PC-9 (cell line): ENCODE results near the gene GPATCH2.

Experiments used
- EZH2 ChIP-seq: fragments of 200-600 bp; sonication (generic); IDR thresholded peaks from 2 replicates; pipeline ENCODE4 v1.8.0; 2017; ENCODE audit warnings: antibody characterized with exemption, low read depth
- TF ChIP-seq, protein P1 (sequence below): fragments of 200-600 bp; sonication (generic); conservative IDR thresholded peaks from 2 replicates; pipeline ENCODE4 v1.6.1; 2017; ENCODE audit warnings: mixed run types, antibody characterized with exemption, mild to moderate bottlenecking, moderate library complexity

- TF ChIP-seq, protein P1, sequence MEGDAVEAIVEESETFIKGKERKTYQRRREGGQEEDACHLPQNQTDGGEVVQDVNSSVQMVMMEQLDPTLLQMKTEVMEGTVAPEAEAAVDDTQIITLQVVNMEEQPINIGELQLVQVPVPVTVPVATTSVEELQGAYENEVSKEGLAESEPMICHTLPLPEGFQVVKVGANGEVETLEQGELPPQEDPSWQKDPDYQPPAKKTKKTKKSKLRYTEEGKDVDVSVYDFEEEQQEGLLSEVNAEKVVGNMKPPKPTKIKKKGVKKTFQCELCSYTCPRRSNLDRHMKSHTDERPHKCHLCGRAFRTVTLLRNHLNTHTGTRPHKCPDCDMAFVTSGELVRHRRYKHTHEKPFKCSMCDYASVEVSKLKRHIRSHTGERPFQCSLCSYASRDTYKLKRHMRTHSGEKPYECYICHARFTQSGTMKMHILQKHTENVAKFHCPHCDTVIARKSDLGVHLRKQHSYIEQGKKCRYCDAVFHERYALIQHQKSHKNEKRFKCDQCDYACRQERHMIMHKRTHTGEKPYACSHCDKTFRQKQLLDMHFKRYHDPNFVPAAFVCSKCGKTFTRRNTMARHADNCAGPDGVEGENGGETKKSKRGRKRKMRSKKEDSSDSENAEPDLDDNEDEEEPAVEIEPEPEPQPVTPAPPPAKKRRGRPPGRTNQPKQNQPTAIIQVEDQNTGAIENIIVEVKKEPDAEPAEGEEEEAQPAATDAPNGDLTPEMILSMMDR = no peak
- TF ChIP-seq EZH2 = no peak
Observed at GRCh38 chr1:217379336-217379735, 251.6 kb downstream of the GPATCH2 start.
